AG04450 (cell line): ENCODE measurements around the gene ABCC2. TPM values are rescaled to one million over a fixed set of nuclear protein-coding genes. Genes with fewer than 3 reads are reported as not detected.

ENCODE experiments used
- CTCF ChIA-PET: fragments of 300-600, 350-600 bp; formaldehyde crosslinking; extraction: SDS; loops from one replicate; lab custom pipeline; 2022; ENCODE audit warnings: antibody characterized with exemption, inconsistent platforms; lab: Charles Lee
- POLR2A ChIA-PET: fragments of 350-600 bp; formaldehyde crosslinking; extraction: SDS; loops from one replicate; lab custom pipeline; 2021; ENCODE audit warnings: antibody characterized with exemption, inconsistent platforms; lab: Yijun Ruan, JAX
- DNase-seq: peaks from one replicate; pipeline ENCODE4 v3.0.0-alpha.2; 2011; ENCODE audit warnings: low read depth, low spot score
- H3K27ac ChIP-seq: one replicate; pipeline ENCODE4 v1.5.1; 2012; ENCODE audit warnings: low read depth, low read length, control low read depth
- H3K27me3 ChIP-seq: one replicate; pipeline ENCODE4 v1.6.0; 2012; ENCODE audit warnings: low read length; ENCODE audit not compliant: control insufficient read depth, insufficient read depth
- H3K4me3 ChIP-seq: 2 replicates; pipeline ENCODE4 v1.5.1; 2011; ENCODE audit warnings: mild to moderate bottlenecking, low read depth, low read length, control low read depth
- H3K9me3 ChIP-seq: 2 replicates; pipeline ENCODE4 v1.5.1; 2012; ENCODE audit warnings: low read length; ENCODE audit not compliant: control insufficient read depth, insufficient read depth
- polyA plus RNA-seq: library from polyadenylated mRNA; depleted of rRNA; stranded (reverse); fragments of >200 nt; gene quantifications from 2 replicates; pipeline ENCODE4 v1.2.3, GENCODE V29; 2011
- TF ChIP-seq, protein P1 (sequence below): IDR thresholded peaks from 2 replicates; pipeline ENCODE4 v1.5.1; 2011; ENCODE audit warnings: low read depth, low read length, control low read depth, inconsistent platforms

Gene ABCC2
- polyA plus RNA-seq, 1 experiment, result 1.2 TPM

DNA sequence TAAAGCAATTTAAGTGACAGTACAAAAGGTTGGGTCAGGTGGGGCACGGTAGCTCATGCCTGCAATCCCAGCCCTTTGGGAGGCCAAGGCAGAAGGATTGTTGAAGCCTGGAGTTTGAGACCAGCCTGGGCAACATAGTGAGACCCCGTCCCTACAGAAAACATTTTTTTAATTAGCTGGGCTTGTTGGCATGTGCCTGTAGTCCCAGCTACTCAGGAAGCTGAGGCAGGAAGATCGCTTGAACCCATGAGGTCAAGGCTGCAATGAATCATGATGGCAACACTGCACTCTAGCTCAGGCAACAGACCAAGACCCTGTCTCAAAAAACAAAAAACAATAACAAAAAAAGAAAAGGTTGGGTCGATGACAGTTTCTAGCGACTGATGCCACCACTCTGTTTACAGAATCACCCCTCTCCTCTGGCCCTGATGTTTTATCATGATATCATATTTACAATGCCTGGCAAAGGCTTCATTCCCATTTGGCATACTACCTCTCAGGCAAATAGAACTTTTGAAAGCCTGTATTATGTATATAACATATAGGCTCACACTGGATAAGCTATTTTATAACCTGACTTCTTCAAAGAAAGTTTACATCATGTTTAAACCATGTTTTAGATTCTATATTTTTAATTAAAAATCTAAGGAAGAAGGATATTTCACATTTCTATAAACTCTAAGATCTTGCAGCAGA lies 558 bp upstream of the ABCC2 start:
- H3K9me3 ChIP-seq, result no peaks in the 10 kb centered on the region

DNA sequence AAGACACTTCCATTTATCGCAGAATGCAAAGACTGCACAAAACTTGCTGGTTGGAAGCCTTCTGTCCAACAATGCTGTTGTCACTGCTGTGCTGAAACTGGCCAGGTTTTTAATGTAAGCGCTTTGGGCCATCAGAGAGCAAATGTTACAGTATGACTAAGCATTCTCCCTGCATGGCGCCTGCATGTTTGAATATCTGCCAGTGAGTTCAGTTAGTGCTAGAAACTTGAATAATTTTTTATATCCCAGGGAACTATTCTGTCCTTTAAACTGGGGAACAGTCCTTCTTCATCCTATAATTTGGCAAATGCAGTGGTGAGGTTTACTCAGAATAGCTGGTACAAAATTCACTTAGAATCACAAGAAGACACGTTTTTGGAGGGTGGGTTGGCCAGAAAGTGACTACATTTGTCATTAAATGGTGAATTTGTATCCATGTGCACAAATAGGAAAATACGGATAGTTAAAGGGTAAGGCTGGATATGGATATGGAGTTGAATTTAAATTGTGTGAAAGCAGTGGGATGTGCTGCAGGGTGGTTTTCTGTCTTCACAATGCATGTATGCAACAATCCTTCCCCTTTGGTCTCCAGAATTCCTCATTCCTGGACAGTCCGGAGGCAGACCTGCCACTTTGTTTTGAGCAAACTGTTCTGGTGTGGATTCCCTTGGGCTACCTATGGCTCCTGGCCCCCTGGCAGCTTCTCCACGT lies 1.7 kb downstream of the ABCC2 start:
- TF ChIP-seq, protein P1, sequence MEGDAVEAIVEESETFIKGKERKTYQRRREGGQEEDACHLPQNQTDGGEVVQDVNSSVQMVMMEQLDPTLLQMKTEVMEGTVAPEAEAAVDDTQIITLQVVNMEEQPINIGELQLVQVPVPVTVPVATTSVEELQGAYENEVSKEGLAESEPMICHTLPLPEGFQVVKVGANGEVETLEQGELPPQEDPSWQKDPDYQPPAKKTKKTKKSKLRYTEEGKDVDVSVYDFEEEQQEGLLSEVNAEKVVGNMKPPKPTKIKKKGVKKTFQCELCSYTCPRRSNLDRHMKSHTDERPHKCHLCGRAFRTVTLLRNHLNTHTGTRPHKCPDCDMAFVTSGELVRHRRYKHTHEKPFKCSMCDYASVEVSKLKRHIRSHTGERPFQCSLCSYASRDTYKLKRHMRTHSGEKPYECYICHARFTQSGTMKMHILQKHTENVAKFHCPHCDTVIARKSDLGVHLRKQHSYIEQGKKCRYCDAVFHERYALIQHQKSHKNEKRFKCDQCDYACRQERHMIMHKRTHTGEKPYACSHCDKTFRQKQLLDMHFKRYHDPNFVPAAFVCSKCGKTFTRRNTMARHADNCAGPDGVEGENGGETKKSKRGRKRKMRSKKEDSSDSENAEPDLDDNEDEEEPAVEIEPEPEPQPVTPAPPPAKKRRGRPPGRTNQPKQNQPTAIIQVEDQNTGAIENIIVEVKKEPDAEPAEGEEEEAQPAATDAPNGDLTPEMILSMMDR, result no peak
- POLR2A ChIA-PET, result no interaction called here
- CTCF ChIA-PET, result no interaction called here

More for the DNA sequence above, 558 bp upstream of the ABCC2 start:
- Histone ChIP-seq H3K27ac (no peak overlapping the region), H3K4me3 (no peak overlapping the region), H3K27me3 (no peaks in the 10 kb centered on the region)
- DNase-seq, result no peak
- CTCF ChIA-PET, result interaction anchor here (1.0 kb wide), 1 partner anchor 67 kb away, joined by 3 read pairs; no protein-coding TSS in a partner anchor
- TF ChIP-seq, protein P1, result no peak
- POLR2A ChIA-PET, result no interaction called here

DNA sequence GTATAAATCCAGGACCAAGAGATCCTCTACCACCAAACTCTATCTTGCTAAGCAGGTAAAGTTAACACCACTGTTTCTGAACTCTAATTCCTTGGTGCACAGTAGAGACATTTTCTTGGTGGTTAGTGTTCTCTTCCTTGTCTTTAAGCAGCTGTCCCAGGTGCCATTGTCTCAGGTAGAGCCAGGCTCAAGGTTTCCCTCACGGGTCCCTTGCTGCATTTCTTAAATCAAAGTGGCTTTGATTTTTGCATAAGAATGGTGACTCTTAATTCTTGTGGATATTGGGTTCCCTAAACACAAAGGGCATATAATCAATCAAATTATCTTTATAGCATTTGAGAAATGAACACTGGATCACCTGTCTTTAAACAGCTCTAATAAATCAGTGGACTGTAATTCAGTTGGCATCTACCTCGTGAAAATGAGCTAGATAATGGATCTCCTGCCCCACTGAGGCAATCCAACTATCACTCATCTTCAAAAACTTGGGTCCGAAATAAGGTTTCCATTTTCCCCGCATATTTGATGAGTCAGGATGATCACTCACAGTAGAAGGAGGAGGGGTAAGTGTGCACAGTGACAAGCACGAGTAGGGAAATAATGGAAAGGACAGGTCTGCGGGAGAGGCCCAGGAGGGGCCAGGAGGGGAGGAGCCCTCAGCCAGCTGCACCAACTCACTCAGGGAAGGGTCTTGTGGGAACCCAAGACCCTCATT lies 2.4 kb downstream of the ABCC2 start:
- no peak for DNase-seq
- H3K27ac ChIP-seq, result peak overlapping the region; percentile 79
- POLR2A ChIA-PET, result no interaction called here

More for the DNA sequence above, 1.7 kb downstream of the ABCC2 start:
- Histone ChIP-seq H3K9me3 (no peaks in the 10 kb centered on the region), H3K27ac (peak overlapping the region; percentile 79), H3K4me3 (no peak overlapping the region), H3K27me3 (no peaks in the 10 kb centered on the region)
- DNase-seq, result peak; percentile 59

DNA sequence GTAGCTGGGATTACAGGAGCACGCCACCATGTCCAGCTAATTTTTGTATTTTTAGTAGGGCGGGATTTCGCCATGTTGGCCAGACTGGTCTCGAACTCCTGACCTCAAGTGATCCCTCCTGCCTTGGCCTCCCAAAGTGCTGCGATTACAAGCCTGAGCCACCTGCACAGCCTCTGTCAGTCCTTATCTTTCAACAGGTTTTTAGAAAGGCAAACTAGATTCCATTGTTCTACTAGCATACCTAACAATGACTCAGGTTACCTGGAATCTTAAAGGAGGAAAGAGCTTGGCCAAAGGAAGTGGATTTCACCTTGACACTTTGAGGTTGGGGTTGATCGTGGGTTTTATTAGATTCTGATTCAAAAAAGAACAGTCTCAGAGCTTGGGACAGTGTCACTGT lies 3.2 kb downstream of the ABCC2 start:
- Histone ChIP-seq H3K27ac (no peak overlapping the region), H3K4me3 (no peak overlapping the region)
- POLR2A ChIA-PET, result no interaction called here

More for the DNA sequence above, 2.4 kb downstream of the ABCC2 start:
- Histone ChIP-seq H3K27me3 (no peaks in the 10 kb centered on the region), H3K9me3 (no peaks in the 10 kb centered on the region), H3K4me3 (no peak overlapping the region)
- CTCF ChIA-PET, result no interaction called here
- TF ChIP-seq, protein P1, result no peak

More for the DNA sequence above, 3.2 kb downstream of the ABCC2 start:
- CTCF ChIA-PET, result interaction anchor here (0.9 kb wide), 1 partner anchor 60 kb away, joined by 3 read pairs; no protein-coding TSS in a partner anchor
- Histone ChIP-seq H3K27me3 (no peaks in the 10 kb centered on the region), H3K9me3 (no peaks in the 10 kb centered on the region)
- DNase-seq, result no peak
- TF ChIP-seq, protein P1, result no peak
